GM12878 (cell line): Measurements from ENCODE around the gene DDHD1.

ENCODE experiments used
- CHD1 ChIP-seq: IDR thresholded peaks from 2 replicates; pipeline ENCODE4 v1.6.1; 2012; ENCODE audit warnings: low read depth, low read length, improper control_type of control experiment
- CHD2 ChIP-seq: IDR thresholded peaks from 2 replicates; pipeline ENCODE4 v1.6.1; 2011; ENCODE audit warnings: low read depth, low read length, improper control_type of control experiment, borderline replicate concordance
- DPF2 ChIP-seq: fragments of 450-650 bp; IDR thresholded peaks from 2 replicates; pipeline ENCODE4 v1.6.1; 2017; ENCODE audit warnings: mild to moderate bottlenecking
- EP300 ChIP-seq, 2 experiments: fragments of 150-350 bp in 1 of 2; IDR thresholded peaks; 2 replicates each; pipeline ENCODE4 v1.6.1; 2011 to 2012; ENCODE audit warnings: low read depth in 2 of 2, low read length in 2 of 2, borderline replicate concordance in 1 of 2, improper control_type of control experiment in 1 of 2, inconsistent platforms in 1 of 2; ENCODE audit not compliant: control insufficient read depth in 1 of 2
- FOXK2 ChIP-seq: fragments of 450-650 bp; IDR thresholded peaks from 2 replicates; pipeline ENCODE4 v1.6.1; 2017; ENCODE audit warnings: mild to moderate bottlenecking, moderate library complexity
- FOXM1 ChIP-seq: IDR thresholded peaks from 2 replicates; pipeline ENCODE4 v1.6.1; 2012; ENCODE audit warnings: low read depth, mild to moderate bottlenecking, inconsistent platforms, low read length, moderate library complexity
- KLF5 ChIP-seq: fragments of 450-650 bp; IDR thresholded peaks from 2 replicates; pipeline ENCODE4 v1.6.1; 2014; ENCODE audit warnings: mild to moderate bottlenecking; ENCODE audit not compliant: partially characterized antibody
- POLR2A ChIP-seq: IDR thresholded peaks from 2 replicates; pipeline ENCODE4 v1.6.1; 2011; ENCODE audit warnings: low read depth, mild to moderate bottlenecking, low read length
- SUPT20H ChIP-seq: IDR thresholded peaks from 2 replicates; pipeline ENCODE4 v1.6.1; 2011; ENCODE audit warnings: low read depth, mild to moderate bottlenecking, low read length, moderate library complexity, borderline replicate concordance; ENCODE audit not compliant: control insufficient read depth
- TF ChIP-seq, protein P1 (sequence below), 3 experiments: IDR thresholded peaks in 2 of 3; conservative IDR thresholded peaks in 1 of 3; 2 replicates each; pipeline ENCODE4 v1.5.1; 2011; ENCODE audit warnings: low read depth in 3 of 3, low read length in 3 of 3, mild to moderate bottlenecking in 3 of 3, control low read depth in 2 of 3, moderate library complexity in 2 of 3, inconsistent platforms in 1 of 3, mixed read lengths in 1 of 3; ENCODE audit not compliant: control insufficient read depth in 2 of 3, insufficient read depth in 1 of 3; ENCODE audit errors: extremely low read depth in 1 of 3
- TF ChIP-seq, protein P2 (sequence below): IDR thresholded peaks from 2 replicates; pipeline ENCODE4 v1.6.1; 2011; ENCODE audit warnings: low read depth, low read length, improper control_type of control experiment, borderline replicate concordance
- TF ChIP-seq, protein P3 (sequence below): fragments of 450-650 bp; IDR thresholded peaks from 2 replicates; pipeline ENCODE4 v1.6.1; 2016; ENCODE audit warnings: mild to moderate bottlenecking, moderate library complexity, borderline replicate concordance

DNA sequence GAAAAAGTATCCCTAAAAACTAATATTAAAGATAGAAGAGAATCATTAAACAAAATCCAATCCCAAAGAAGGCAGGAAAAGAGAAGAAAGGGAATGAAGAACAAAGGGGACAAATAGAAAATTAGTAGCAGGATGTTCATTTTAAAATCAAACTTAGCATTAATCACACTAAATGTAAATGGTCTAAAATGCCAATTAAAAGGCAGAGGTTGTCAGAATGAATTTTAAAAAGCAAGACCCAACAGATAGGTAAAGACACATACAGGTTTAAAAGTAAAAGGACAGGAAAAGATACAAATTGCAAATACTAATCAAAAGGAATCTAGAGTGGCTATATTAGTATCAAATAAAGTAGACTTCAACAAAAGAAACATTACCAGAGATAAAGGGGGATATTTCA is 12.5 kb downstream of the DDHD1 start:
- TF ChIP-seq FOXM1: no peak
- TF ChIP-seq CHD2: no peak
- TF ChIP-seq DPF2: no peak
- TF ChIP-seq CHD1: no peak
- TF ChIP-seq, protein P1, sequence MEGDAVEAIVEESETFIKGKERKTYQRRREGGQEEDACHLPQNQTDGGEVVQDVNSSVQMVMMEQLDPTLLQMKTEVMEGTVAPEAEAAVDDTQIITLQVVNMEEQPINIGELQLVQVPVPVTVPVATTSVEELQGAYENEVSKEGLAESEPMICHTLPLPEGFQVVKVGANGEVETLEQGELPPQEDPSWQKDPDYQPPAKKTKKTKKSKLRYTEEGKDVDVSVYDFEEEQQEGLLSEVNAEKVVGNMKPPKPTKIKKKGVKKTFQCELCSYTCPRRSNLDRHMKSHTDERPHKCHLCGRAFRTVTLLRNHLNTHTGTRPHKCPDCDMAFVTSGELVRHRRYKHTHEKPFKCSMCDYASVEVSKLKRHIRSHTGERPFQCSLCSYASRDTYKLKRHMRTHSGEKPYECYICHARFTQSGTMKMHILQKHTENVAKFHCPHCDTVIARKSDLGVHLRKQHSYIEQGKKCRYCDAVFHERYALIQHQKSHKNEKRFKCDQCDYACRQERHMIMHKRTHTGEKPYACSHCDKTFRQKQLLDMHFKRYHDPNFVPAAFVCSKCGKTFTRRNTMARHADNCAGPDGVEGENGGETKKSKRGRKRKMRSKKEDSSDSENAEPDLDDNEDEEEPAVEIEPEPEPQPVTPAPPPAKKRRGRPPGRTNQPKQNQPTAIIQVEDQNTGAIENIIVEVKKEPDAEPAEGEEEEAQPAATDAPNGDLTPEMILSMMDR (IDR thresholded peaks at IDR 0.05 in 2 of 3, conservative IDR thresholded peaks at IDR 0.05 in 1 of 3; ENCODE audit: control insufficient read depth in 2 of 3, extremely low read depth in 1 of 3, insufficient read depth in 1 of 3, low read depth in 3 of 3, low read length in 3 of 3): no peak
- TF ChIP-seq FOXK2: no peak
- no peak for TF ChIP-seq POLR2A
- no peak for TF ChIP-seq EP300 (IDR thresholded peaks at IDR 0.05; ENCODE audit: borderline replicate concordance in 1 of 2, control insufficient read depth in 1 of 2, low read depth in 2 of 2, low read length in 2 of 2)
- TF ChIP-seq, protein P2, sequence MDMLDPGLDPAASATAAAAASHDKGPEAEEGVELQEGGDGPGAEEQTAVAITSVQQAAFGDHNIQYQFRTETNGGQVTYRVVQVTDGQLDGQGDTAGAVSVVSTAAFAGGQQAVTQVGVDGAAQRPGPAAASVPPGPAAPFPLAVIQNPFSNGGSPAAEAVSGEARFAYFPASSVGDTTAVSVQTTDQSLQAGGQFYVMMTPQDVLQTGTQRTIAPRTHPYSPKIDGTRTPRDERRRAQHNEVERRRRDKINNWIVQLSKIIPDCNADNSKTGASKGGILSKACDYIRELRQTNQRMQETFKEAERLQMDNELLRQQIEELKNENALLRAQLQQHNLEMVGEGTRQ: no peak
- TF ChIP-seq KLF5: peak; percentile 38
- no peak for TF ChIP-seq SUPT20H
- TF ChIP-seq, protein P3, sequence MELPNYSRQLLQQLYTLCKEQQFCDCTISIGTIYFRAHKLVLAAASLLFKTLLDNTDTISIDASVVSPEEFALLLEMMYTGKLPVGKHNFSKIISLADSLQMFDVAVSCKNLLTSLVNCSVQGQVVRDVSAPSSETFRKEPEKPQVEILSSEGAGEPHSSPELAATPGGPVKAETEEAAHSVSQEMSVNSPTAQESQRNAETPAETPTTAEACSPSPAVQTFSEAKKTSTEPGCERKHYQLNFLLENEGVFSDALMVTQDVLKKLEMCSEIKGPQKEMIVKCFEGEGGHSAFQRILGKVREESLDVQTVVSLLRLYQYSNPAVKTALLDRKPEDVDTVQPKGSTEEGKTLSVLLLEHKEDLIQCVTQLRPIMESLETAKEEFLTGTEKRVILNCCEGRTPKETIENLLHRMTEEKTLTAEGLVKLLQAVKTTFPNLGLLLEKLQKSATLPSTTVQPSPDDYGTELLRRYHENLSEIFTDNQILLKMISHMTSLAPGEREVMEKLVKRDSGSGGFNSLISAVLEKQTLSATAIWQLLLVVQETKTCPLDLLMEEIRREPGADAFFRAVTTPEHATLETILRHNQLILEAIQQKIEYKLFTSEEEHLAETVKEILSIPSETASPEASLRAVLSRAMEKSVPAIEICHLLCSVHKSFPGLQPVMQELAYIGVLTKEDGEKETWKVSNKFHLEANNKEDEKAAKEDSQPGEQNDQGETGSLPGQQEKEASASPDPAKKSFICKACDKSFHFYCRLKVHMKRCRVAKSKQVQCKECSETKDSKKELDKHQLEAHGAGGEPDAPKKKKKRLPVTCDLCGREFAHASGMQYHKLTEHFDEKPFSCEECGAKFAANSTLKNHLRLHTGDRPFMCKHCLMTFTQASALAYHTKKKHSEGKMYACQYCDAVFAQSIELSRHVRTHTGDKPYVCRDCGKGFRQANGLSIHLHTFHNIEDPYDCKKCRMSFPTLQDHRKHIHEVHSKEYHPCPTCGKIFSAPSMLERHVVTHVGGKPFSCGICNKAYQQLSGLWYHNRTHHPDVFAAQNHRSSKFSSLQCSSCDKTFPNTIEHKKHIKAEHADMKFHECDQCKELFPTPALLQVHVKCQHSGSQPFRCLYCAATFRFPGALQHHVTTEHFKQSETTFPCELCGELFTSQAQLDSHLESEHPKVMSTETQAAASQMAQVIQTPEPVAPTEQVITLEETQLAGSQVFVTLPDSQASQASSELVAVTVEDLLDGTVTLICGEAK: no peak
